NCI-H1048 (cell line): ENCODE data around the gene FBN3.

Experiments
- DNase-seq: peaks from one replicate; lab custom pipeline; 2025; lab: John Stamatoyannopoulos, UW

The FBN3 gene

DNA sequence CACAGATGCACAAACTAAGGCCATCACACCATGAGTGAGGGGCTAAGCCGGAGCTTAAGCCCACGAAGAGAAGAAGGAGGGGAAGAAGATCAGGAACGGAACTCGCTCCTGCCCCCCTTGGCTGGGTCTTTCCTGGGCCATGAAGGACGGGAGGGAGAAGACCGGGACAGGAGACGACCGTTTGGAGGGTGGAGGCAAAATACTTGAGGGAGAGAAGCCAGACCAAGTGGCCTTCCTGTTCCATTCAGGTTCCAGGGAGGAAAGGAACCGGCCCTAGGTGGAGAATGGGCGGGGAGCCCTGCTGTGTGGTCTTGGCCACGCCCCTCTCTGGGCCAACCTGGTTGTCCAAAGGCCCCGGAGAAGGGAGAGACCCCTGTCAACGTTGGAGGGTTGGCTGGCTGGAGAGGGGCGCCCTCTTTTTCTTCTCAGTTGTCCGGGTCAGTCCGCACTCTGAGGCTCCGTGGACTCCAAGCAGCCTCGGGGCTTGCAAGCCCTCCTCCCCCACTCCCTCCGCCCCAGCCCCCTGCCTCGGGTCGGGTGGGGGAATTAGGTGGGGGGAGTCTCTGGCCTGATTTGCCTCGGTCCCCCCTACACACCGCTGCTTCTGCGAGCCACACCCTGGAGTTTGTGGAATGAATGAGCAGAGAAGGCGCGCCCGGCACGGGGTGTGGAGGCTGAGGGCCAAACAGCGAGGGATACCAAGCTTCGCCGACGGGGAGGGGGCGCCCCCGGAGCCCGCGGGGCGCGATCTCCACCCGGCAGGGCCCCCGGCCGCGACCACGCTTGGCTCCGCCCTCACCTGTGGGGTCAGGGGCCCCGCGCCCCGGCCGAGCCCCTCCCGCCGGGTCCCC is 757 bp downstream of the FBN3 start:
- DNase-seq = peak; percentile 24

DNA sequence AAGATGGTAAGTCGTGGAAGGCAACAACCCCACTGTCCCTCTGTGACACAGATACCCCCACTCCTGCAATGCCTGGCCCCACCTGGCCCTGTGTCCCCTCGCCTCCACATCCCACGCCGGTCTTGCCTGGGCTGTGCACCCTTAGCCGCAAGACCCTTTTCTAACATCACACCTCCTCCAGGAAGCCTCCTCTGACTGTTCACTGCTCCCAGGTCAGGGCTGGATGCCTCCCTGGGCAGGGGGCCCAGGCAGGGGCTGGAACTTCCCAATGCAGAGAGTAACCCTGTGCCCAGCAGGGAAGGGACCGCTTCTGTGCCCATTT is 1.3 kb downstream of the FBN3 start:
- no peak for DNase-seq

DNA sequence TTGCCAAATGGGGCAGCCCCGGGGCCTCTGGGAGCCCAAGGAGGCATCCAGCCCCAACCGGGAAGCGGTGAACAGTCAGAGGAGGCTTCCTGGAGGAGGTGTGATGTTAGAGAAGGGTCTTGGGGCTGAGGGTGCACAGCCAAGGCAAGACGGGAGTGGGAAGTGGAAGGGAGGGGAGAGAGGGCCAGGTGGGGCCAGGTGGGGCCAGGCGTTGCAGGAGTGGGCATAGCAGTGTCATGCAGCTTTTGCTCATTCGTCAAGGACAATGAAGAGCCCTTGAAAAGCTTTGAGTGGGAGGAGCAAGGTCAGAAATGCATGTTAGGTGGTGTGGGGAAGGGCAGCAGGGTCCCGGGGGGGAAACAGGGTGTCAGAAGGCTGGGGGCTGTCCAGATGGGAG is 1.8 kb downstream of the FBN3 start:
- no peak for DNase-seq

DNA sequence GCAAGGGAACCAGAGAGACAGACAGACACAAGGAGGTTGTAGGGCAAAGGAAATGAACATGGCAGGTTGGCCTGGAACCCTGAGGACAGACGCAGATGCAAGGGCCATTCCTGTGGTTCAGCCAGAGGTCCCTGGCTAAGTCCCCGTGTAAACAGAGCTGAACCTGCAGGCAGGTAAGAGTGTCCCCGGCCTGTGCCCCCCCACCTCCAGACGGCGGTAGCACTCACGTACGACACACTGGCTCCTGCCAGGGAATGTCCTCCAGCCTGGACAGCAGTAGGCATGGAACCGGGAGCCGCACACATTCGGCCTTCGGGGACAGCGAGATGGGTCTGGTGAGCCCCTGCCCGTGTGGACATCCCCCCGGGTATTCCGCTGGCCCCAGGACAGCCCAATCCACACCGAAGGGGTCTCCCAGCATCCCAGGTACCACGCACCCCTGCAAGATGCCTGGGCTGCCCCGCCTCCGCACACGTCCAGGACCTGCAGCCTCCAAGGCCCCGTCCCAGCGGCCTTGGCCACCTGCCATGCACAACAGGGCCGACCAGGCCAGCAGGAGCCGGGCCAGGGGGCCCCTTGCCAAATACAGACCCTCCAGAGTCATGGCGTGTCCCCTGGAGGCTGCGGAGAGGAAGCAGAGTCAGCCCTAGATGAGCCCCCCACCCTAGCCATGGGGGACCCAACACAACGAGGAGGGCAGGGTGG is 2.4 kb downstream of the FBN3 start:
- DNase-seq = no peak

DNA sequence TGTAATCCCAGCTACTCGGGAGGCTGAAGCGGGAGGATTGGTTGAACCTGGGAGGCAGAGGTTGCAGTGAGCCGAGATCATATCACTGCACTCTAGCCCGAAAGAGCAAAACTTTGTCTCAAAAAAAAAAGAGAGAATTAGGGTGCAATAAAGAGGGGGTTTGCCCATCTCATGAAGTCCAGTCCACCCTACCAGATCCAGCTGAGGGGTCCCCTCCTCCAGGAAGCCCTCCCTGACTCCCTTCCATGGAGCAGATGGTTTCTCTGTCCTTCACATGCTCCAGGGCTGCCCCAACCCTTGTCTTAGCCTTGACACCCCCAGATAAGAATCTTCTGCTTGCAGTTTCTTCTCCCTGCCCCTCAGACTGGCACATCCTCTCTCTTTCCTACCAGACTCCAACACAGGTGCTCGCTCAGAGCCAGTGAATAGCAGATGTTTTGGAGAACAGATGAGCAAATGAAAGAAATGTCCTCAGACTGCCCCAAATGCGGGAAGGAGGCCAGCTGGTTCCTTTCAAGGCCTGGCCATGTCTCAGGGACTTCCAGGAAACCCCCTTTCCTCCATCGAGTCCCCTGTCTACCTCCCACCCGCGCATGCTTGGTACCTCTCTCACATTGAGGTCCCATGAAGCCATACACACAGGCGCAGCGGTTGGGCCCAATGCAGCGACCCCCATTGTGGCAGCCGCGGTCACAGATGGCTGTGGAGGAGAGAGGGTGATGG is 5.0 kb downstream of the FBN3 start:
- DNase-seq = no peak

DNA sequence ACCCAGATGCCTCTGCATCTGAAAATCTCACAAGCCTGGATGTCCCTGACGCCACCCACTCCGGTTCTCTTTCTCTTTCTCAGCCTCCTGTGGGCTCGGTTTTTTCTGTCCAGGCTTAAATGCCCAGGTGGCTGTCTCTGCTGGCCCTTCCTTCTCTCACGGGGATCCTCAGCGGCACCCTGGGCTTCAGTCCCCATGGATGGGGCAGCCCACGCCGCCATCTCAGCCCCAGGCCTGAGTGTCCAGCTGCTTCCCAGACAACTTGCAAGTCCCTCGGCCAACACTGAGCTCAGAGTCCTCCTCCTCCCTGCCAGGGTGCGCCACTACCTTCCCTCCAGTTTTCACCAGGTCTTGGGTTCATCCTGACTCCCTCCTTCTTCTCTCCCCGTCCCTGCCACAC is 6.4 kb downstream of the FBN3 start:
- DNase-seq = no peak

DNA sequence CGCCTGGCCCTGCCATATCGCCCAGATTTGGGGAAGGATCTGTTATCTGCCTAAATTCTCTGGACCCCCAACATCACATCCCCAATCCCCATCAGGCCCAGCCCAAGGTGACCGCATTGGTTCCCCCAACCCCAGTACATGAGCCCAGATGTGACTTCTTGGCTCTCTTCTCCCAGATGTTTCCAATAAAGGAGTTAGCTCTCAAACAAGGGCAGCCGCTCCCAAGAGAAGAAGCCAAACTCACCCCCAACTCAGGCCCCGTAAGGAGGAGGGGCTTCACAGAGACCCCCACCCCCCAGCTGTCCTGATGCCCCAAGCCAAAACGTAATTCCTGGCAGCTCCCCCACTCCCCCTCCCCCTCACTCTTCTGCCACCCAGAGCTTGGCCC is 6.9 kb downstream of the FBN3 start:
- DNase-seq = no peak

DNA sequence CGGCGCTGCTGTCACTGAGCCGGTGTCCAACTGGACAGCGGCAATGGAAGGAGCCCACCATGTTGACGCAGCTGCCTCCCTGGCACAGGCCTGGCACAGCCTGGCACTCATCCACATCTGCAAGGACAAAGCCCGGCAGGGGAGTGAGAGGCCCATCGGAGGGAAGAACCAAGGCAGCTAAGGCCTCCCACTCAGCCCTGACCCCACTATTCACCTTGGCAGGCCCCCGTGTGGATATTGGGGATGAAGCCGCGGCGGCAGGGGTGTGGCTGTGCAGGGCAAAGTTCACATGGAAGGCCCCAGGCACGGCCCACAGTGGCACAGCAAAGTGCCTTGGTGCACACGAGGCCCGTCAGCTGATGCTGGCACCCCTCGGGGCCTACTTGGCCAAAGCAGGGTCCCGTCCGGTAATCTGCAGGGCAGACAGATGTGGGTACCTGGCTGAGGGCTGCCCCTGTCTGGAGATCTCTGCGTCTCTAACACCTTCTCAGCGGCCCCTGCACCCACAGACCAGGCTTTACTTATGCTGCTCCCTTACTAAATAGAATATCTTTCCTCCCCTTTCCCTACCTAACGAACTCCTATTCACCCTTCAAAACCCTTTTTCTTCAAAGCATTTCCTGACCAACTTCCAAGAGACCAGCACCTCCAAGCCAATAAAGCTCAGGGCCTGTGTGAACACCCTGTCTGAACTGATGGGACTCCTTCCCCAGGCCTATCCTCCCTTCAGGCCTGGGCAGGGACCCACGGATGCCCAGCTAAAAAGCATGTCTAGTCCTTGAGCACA is 7.5 kb downstream of the FBN3 start:
- DNase-seq = no peak

DNA sequence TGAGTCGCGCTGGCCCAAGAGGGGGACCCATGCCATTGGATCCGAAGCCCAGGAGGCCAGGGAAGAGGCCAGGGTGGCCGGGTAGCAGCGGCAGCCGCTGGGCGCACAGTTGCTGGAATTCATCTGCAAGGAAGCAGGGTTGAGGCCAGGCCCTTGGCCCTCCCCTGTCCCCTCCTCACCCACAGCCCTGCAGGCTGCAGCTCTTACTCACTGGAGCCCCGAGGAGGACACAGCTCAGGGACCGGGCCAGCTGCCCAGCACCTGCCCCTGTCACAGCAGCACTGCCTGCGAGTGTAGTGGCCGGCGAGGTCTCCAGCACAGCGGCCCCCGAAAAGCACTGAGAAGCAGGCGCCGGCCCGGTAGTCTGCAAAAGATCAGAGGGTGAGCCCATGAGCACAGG is 11.2 kb downstream of the FBN3 start:
- DNase-seq = no peak

DNA sequence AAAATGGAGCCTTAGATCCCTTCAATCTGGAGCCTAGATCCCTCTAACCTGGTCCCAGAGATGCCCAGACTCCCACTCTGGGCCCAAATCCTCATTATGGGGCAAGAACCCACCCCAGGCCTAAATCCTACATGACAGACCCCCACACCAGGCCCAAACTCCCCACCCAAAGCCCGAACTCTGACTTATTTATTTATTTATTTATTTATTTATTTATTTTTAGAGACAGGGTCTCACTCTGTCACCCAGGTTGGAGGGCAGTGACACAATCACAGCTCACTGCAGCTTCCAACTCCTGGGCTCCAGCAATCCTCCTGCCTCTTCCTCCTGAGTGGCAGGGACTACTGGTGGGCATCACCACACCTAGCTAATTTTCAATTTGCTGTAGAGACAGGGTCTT is 12.0 kb downstream of the FBN3 start:
- no peak for DNase-seq

DNA sequence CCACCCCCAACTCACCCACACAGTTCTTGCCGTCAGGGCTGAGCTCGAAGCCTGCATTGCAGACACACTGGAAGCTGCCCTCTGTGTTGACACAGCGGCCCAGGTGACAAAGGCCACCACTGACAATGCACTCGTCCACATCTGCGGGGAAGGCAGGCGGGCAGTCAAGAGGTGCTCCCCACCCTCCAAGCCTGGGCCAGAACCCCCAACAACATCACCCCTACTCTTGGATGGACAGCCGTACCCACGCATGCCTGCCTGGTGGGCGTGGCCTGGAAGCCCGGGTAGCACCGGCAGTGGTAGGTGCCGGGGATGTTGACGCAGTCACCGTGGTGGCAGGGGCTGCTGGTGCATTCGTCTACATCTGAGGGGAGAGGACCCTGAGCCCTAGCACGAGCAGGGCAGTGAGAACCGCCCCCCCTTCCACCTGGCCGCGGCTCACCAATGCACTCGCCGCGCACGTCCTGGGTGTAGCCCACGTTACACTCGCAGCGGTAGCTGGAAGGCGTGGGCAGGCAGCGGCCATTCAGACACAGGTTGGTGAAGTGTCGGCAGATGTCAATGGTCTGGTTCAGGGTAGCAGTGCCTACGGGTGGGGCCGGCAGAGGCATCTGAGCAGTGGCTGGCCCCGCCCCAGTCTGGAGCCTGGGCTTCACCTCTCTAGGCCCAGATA is 13.3 kb downstream of the FBN3 start:
- DNase-seq = no peak

DNA sequence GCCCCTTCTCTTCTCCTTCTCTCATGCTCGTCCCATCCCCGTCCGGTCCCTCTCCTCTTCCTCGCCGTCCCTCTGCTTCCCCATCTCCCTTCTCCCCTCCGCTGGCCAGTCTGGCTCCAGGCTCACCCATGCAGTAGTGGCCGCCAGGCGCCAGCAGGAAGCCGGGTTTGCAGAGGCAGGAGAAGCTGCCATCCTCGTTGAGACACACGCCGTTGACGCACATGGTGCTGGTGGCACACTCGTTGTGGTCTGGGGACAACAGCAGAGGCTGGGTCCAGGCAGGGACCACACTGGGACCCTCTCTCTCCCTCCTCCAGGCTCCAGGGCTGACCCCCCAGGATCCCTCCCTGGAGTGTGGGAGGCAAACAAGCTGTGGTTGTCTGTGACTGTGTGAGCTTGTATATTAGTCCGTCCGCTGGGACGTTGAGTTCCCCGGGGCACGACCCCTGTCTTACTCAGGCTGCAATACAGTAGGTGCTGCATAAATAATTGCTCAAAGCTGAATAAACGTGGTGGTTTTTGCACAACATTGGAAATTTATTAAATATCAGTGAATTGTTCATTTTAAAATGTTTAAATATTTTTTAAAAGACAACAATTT is 16.4 kb downstream of the FBN3 start:
- DNase-seq = no peak

DNA sequence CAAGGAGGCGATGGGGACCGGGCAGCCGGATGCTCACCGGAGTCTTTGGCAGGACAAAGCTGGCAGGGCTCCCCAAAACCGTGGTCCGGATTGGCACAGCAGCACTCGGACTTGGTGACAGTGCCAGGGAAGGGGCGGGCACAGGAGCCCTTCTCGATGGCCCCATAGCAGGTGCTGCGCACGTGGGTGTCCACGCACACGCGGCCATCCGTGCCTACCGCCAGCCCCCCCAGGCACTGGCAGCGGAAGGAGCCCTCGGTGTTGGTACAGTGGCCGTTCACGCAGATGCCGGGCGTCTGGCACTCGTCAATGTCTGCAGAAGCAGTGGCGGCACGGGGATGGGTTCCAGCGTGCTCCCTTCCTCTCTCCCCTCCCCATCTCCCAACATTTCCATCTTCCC is 17.9 kb downstream of the FBN3 start:
- DNase-seq = no peak

DNA sequence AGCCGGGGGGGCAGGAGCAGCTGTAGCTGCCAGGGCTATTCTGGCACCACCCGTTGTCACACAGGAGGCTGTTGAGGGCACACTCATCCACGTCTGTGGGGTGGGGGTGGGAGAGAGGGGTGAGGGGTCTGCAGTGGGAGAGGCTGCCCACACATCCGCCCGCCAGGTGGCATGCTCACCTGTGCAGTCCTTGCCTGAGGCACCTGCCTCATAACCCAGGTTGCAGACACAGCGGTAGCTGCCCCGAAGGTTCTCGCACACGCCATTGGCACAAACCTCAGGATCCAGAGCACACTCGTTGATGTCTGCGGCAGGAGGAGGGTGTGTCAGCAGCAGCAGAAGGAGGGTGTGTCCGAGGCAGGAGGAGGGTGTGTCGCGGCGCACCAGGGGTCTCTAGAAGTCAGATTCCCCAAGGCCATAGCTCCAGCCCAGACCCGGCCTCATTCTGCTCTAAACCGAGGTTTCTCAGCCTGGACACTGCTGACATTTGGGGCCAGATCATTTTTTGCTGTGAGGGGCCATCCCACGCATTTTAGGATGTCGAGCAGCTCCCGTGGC is 20.3 kb downstream of the FBN3 start:
- DNase-seq = no peak

DNA sequence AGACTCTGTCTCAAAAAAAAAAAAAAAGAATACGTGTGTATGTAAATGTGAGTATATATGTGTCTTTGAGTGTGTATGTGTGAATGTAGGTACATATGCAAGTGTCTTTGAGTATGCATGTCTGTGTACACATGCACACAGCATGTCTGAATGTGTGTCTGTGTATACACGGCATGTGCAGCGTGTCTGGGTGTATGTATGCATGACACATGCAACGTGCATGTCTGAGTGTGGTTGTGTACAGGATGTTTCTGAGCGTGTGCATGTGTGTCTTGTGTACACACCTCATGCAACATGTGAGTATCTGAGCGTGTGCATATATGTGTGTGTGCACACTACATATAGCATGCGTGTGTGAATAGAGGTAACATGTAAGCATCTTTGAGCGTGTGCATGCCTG is 20.8 kb downstream of the FBN3 start:
- DNase-seq = no peak

DNA sequence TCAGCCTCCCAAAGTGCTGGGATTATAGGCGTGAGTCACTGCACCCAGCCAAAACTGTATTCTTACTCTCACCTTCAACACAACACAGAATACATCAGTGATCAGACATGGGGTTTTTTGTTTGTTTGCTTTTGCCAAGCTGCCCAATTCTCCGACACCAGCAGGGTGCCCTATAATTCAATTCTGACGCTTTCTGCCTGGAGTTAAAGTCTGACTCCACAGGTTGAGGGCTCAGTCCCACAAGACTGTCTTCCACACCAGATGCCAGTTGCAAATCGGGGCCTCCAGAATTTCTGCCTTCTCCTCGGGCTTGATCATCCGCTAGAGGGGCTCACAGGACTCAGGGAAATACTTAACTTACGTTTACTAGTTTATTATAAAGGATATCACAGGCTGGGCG is 22.1 kb downstream of the FBN3 start:
- DNase-seq = no peak

DNA sequence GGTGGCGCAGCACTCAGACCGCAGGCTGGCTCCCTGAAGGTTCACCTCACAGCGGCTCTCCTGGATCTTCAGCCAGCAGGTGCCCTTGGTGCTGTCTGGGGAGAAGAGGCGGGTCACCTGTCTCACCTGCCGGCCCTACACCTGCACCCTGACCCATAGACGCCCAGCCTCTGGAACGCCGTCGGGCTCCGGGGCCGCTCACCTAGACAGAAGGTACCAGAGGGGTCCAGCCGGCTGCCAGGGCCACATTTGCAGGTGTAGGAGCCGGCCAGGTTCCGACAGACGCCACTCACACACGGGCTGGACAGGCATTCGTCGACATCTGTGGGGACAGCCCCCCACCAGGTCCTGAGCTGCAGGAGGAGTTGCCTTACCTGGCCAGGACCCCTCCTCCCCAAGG is 22.9 kb downstream of the FBN3 start:
- DNase-seq = no peak

DNA sequence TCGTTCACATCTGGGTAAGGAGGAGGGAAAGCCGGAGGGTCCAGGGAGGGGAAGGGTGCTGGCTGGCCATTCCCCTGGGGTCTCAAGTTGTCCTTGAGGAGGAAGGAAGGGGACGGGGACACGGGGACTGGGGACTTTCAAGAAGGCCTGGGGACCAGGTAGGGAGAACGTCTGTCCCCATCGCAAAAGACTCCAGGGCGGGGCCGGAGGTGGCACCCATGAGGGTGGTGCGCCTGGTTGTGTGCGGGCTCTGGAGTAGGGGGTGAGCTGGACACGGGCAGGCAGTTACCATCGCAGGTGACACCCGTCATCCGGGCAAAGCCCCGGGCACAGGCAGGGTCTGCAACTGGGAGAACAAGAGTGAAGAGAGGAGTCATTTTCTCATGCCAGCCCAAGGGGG is 23.4 kb downstream of the FBN3 start:
- no peak for DNase-seq

DNA sequence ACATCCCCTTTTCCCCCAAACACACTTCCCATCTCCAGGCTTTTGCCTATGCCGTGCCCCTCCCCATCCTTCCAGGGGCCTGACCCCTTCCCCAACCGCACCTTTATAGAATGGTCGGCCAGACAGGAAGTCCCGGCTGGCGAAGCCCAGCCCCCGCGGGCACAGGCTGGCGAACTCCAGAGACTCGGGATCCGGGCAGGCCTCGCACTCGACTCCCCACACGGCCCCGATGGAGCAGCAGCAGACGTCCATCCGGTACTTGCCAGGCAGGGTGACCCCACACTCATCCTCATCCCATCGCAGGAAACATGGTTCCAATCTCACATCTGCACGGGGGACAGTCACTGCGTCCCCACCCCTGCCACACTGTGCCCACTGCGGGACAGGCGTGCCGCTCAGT is 25.7 kb downstream of the FBN3 start:
- no peak for DNase-seq

DNA sequence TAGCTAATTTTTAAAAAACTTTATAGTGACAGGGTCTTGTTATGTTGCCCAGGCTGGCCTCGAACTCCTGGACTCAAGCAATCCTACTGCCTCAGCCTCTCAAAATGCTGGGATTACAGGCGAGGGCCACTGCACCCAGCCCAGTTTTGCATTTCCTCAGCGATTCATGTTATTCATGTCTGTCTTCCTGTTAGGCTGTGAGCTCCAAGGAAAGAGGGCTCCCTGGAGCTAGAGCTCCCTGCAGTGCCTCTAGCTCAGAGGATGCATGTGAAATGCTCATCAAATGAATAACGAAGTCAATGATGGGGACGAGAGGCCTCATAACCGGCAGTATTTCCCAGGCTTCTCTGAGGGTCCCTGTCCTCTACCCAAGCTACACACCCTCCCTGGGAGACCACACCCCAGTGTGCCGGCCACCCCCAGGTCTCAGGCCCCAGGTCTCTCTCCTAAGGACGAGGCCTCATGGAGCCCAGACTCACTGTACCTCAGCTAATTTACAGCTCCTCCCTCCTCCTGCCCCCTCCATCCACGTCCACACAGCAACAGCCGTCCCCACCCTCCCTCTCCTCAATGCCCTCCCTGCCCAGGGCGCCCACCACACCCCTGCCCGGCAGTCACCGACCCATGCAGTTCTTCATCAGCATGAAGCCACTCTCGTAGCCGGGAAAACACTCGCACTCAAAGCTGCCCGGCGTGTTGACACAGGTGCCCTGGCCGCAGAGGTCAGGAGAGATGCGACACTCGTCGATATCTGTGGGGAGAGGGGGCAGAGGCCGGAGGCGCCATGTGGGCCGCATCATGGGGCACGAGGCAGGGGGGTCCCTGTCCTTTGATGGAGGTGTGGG is 28.5 kb downstream of the FBN3 start:
- DNase-seq = no peak
